OCI-M2 (cell line): ENCODE data around the gene EFL1.

ENCODE experiments used
- DNase-seq: peaks from one replicate; lab custom pipeline; 2025; ENCODE audit not compliant: unreplicated experiment; lab: John Stamatoyannopoulos, UW

EFL1 gene

GRCh38 chr15:82168296-82168695, 94.2 kb downstream of the EFL1 start:
- no peak for DNase-seq

GRCh38 chr15:82165948-82166376, 96.6 kb downstream of the EFL1 start:
- DNase-seq, result no peak

- no peak for DNase-seq
Measured at GRCh38 chr15:82159922-82160321, 102.6 kb downstream of the EFL1 start.

GRCh38 chr15:82158811-82159210, 103.7 kb downstream of the EFL1 start:
- DNase-seq, result no peak

- no peak for DNase-seq
Measured at GRCh38 chr15:82150645-82151044, 111.9 kb downstream of the EFL1 start.

GRCh38 chr15:82146990-82147461, 115.5 kb downstream of the EFL1 start:
- no peak for DNase-seq

GRCh38 chr15:82146576-82146975, 116.0 kb downstream of the EFL1 start:
- no peak for DNase-seq

- DNase-seq, result no peak
Measured at GRCh38 chr15:82143390-82144385, 118.8 kb downstream of the EFL1 start.

- DNase-seq, result no peak
Measured at GRCh38 chr15:82140886-82141285, 121.6 kb downstream of the EFL1 start.

GRCh38 chr15:82139823-82140268, 122.7 kb downstream of the EFL1 start:
- no peak for DNase-seq

GRCh38 chr15:82138306-82138705, 124.2 kb downstream of the EFL1 start:
- no peak for DNase-seq

GRCh38 chr15:82137261-82137660, 125.3 kb downstream of the EFL1 start:
- no peak for DNase-seq

GRCh38 chr15:82136120-82136519, 126.4 kb downstream of the EFL1 start:
- no peak for DNase-seq

GRCh38 chr15:82135638-82136037, 126.9 kb downstream of the EFL1 start:
- DNase-seq, result no peak

GRCh38 chr15:82134461-82134860, 128.1 kb downstream of the EFL1 start:
- DNase-seq, result no peak

GRCh38 chr15:82133251-82133650, 129.3 kb downstream of the EFL1 start:
- DNase-seq, result no peak

- DNase-seq, result no peak
Measured at GRCh38 chr15:82132742-82133141, 129.8 kb downstream of the EFL1 start.

- DNase-seq, result no peak
Measured at GRCh38 chr15:82132096-82132495, 130.4 kb downstream of the EFL1 start.

- DNase-seq, result no peak
Measured at GRCh38 chr15:82130248-82130647, 132.3 kb downstream of the EFL1 start.

- DNase-seq, result no peak
Measured at GRCh38 chr15:82129761-82130160, 132.8 kb downstream of the EFL1 start.

GRCh38 chr15:82129149-82129692, 133.3 kb downstream of the EFL1 start:
- no peak for DNase-seq
